ENCODE measurements around the gene SLC4A5.
"Not testable (repeated sequence)": the region's sequence is repeated elsewhere in the genome, so short reads cannot be mapped to it uniquely, and the experiment has no call there.

DNA sequence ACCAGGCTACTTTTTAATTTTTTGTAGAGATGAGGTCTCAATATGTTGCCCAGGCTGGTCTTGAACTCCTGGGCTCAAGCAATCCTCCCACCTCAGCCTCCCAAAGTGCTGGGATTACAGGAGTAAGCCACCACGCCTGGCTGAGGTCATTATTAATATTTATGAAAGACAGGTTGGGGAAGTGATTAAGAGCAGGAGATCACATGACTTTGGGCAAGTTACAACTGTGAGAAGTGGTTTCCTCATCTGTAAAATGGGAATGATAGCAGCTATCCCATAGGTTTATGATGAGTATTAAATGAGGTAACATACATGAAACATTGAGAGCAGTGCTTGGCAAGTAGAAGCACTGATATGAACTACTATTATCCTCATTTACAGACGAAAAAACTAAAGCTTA is 7.0 kb downstream of the SLC4A5 start:
- TF ChIP-seq, protein P1, sequence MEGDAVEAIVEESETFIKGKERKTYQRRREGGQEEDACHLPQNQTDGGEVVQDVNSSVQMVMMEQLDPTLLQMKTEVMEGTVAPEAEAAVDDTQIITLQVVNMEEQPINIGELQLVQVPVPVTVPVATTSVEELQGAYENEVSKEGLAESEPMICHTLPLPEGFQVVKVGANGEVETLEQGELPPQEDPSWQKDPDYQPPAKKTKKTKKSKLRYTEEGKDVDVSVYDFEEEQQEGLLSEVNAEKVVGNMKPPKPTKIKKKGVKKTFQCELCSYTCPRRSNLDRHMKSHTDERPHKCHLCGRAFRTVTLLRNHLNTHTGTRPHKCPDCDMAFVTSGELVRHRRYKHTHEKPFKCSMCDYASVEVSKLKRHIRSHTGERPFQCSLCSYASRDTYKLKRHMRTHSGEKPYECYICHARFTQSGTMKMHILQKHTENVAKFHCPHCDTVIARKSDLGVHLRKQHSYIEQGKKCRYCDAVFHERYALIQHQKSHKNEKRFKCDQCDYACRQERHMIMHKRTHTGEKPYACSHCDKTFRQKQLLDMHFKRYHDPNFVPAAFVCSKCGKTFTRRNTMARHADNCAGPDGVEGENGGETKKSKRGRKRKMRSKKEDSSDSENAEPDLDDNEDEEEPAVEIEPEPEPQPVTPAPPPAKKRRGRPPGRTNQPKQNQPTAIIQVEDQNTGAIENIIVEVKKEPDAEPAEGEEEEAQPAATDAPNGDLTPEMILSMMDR (conservative IDR thresholded peaks at IDR 0.05): not testable (repeated sequence)
- not testable (repeated sequence) for TF ChIP-seq EZH2 (IDR thresholded peaks at IDR 0.05; ENCODE audit: low read depth)
